ENCODE results near the gene PCDHAC2.

The PCDHAC2 gene

GRCh38 chr5:140934964-140935606, 31.2 kb upstream of the PCDHAC2 start:
- no peak for DNase-seq (ENCODE audit: extremely low read depth, low read depth)
- no peak for TF ChIP-seq CTCF (IDR thresholded peaks at IDR 0.05; ENCODE audit: low read depth, low read length, missing control alignments)
- no peak overlapping the region for H3K4me3 ChIP-seq (replicated peaks; ENCODE audit: low read depth, low read length)

GRCh38 chr5:140946578-140946977, 19.7 kb upstream of the PCDHAC2 start:
- no peak for TF ChIP-seq CTCF (IDR thresholded peaks at IDR 0.05; ENCODE audit: low read depth, low read length, missing control alignments)
- no peak overlapping the region for H3K4me3 ChIP-seq (replicated peaks; ENCODE audit: low read depth, low read length)
- no peak for DNase-seq (ENCODE audit: extremely low read depth, low read depth)

- no peak overlapping the region for H3K4me3 ChIP-seq (replicated peaks; ENCODE audit: low read depth, low read length)
- TF ChIP-seq CTCF (IDR thresholded peaks at IDR 0.05; ENCODE audit: low read depth, low read length, missing control alignments) = no peak
- no peak for DNase-seq (ENCODE audit: extremely low read depth, low read depth)
Measured at GRCh38 chr5:140951636-140952035, 14.6 kb upstream of the PCDHAC2 start.

- DNase-seq (ENCODE audit: extremely low read depth, low read depth) = no peak
- no peak for TF ChIP-seq CTCF (IDR thresholded peaks at IDR 0.05; ENCODE audit: low read depth, low read length, missing control alignments)
- H3K4me3 ChIP-seq (replicated peaks; ENCODE audit: low read depth, low read length) = no peak overlapping the region
Measured at GRCh38 chr5:140953234-140953633, 13.0 kb upstream of the PCDHAC2 start.

GRCh38 chr5:140962190-140962589, 4.1 kb upstream of the PCDHAC2 start:
- DNase-seq (ENCODE audit: extremely low read depth, low read depth) = no peak
- TF ChIP-seq CTCF (IDR thresholded peaks at IDR 0.05; ENCODE audit: low read depth, low read length, missing control alignments) = no peak
- H3K4me3 ChIP-seq (replicated peaks; ENCODE audit: low read depth, low read length) = no peak overlapping the region

GRCh38 chr5:140964356-140964755, 1.9 kb upstream of the PCDHAC2 start:
- no peak overlapping the region for H3K4me3 ChIP-seq (replicated peaks; ENCODE audit: low read depth, low read length)
- no peak for TF ChIP-seq CTCF (IDR thresholded peaks at IDR 0.05; ENCODE audit: low read depth, low read length, missing control alignments)
- no peak for DNase-seq (ENCODE audit: extremely low read depth, low read depth)

- no peak for DNase-seq (ENCODE audit: extremely low read depth, low read depth)
- H3K4me3 ChIP-seq (replicated peaks; ENCODE audit: low read depth, low read length) = no peak overlapping the region
- no peak for TF ChIP-seq CTCF (IDR thresholded peaks at IDR 0.05; ENCODE audit: low read depth, low read length, missing control alignments)
Measured at GRCh38 chr5:140965905-140966292, 377 bp upstream of the PCDHAC2 start.
